Gastrocnemius medialis (tissue), 4 donors: ENCODE results near the gene CAMTA1. TPM values are rescaled to one million over a fixed set of nuclear protein-coding genes. Genes with fewer than 3 reads are reported as not detected.

ENCODE experiments used
- ATAC-seq, 2 donors: fragments of 150-250 bp; one replicate each; pipeline ENCODE4 v1.9.1; 2016
- DNase-seq, 2 donors: peaks; one replicate each; pipeline ENCODE4 v3.0.0-alpha.2; 2019
- H3K27ac ChIP-seq, 4 donors: fragments of 200-600 bp; sonication (generic); 1 replicate in 1 of 4; 2 replicates in 3 of 4; pipeline ENCODE4 v1.5.1; 2016 to 2018; ENCODE audit warnings: mild to moderate bottlenecking in 2 of 4, moderate library complexity in 1 of 4
- H3K27me3 ChIP-seq, 3 donors: fragments of 200-600 bp; sonication (generic) in 2 of 3; 1 replicate in 1 of 3; 2 replicates in 2 of 3; pipeline versions ENCODE4 v1.5.1 to v1.6.0; 2016 to 2019; ENCODE audit warnings: mild to moderate bottlenecking in 1 of 3, moderate library complexity in 1 of 3
- H3K36me3 ChIP-seq, 2 donors: fragments of 200-600 bp; sonication (generic) in 1 of 2; one replicate each; pipeline ENCODE4 v1.5.1; 2017 to 2018
- H3K4me1 ChIP-seq, 2 donors: fragments of 200-600 bp; sonication (generic) in 1 of 2; one replicate each; pipeline ENCODE4 v1.5.1; 2016 to 2017; ENCODE audit warnings: mild to moderate bottlenecking in 2 of 2
- H3K4me3 ChIP-seq, 4 donors: fragments of 200-600 bp; sonication (generic) in 3 of 4; 1 replicate in 1 of 4; 2 replicates in 3 of 4; pipeline ENCODE4 v1.5.1; 2016 to 2019; ENCODE audit warnings: mild to moderate bottlenecking in 2 of 4
- H3K9me3 ChIP-seq, 3 donors: fragments of 200-600 bp; sonication (generic) in 2 of 3; 1 replicate in 1 of 3; 2 replicates in 2 of 3; pipeline ENCODE4 v1.5.1; 2016 to 2019
- POLR2A ChIP-seq, 2 donors: fragments of 450-650 bp; IDR thresholded peaks; one replicate each; pipeline ENCODE4 v1.6.1; 2017; ENCODE audit warnings: antibody characterized with exemption in 2 of 2, mild to moderate bottlenecking in 2 of 2, moderate library complexity in 2 of 2
- in situ Hi-C, 4 donors: fragments of 200-750 bp; cut with MboI; loops; one replicate each; pipeline versions ENCODE4 v1.15.0 to v1.8.0; 2017; ENCODE audit warnings: low sequenced_read_pairs in 4 of 4
- intact Hi-C: fragments of 100-400 bp; cut with DNase I; formaldehyde crosslinking; loops from one replicate; pipeline ENCODE4 v1.15.1; 2023; ENCODE audit warnings: low total_unique reads
- total RNA-seq, 4 donors: library from RNA; depleted of rRNA; stranded (reverse); fragments of >200 nt; gene quantifications; one replicate each; pipeline versions ENCODE4 v1.1.0 to v1.2.3, GENCODE V29; 2016
- TF ChIP-seq, protein P1 (sequence below), 5 experiments: fragments of 450-650 bp in 3 of 5; fragments of 200-600 bp in 2 of 5; sonication (generic) in 2 of 5; IDR thresholded peaks in 4 of 5; conservative IDR thresholded peaks in 1 of 5; 1 replicate in 4 of 5; 2 replicates in 1 of 5; pipeline ENCODE4 v1.5.1; 2016 to 2019; ENCODE audit warnings: antibody characterized with exemption in 5 of 5, mild to moderate bottlenecking in 3 of 5, moderate library complexity in 3 of 5

Gene CAMTA1
- total RNA-seq, 4 donors from 2014 or later: 60.5 to 113 (median 70.4) TPM

- no peak for TF ChIP-seq POLR2A (IDR thresholded peaks at IDR 0.05)
- TF ChIP-seq, protein P1, sequence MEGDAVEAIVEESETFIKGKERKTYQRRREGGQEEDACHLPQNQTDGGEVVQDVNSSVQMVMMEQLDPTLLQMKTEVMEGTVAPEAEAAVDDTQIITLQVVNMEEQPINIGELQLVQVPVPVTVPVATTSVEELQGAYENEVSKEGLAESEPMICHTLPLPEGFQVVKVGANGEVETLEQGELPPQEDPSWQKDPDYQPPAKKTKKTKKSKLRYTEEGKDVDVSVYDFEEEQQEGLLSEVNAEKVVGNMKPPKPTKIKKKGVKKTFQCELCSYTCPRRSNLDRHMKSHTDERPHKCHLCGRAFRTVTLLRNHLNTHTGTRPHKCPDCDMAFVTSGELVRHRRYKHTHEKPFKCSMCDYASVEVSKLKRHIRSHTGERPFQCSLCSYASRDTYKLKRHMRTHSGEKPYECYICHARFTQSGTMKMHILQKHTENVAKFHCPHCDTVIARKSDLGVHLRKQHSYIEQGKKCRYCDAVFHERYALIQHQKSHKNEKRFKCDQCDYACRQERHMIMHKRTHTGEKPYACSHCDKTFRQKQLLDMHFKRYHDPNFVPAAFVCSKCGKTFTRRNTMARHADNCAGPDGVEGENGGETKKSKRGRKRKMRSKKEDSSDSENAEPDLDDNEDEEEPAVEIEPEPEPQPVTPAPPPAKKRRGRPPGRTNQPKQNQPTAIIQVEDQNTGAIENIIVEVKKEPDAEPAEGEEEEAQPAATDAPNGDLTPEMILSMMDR (IDR thresholded peaks at IDR 0.05 in 4 of 5, conservative IDR thresholded peaks at IDR 0.05 in 1 of 5): no peak
- in situ Hi-C loops: no loop called here
- Histone ChIP-seq H3K27me3 (no peaks in the 10 kb centered on the region), H3K36me3 (no peaks in the 10 kb centered on the region), H3K27ac (no peak overlapping the region), H3K4me1 (peaks cover 5 to 7% of the 10 kb centered on the region in 2 donors), H3K9me3 (no peaks in the 10 kb centered on the region), H3K4me3 (no peak overlapping the region)
- ATAC-seq (no peak), DNase-seq (no peak)
- intact Hi-C loops: no loop called here
Observed at GRCh38 chr1:7623842-7624241, 838.6 kb downstream of the CAMTA1 start.

DNA sequence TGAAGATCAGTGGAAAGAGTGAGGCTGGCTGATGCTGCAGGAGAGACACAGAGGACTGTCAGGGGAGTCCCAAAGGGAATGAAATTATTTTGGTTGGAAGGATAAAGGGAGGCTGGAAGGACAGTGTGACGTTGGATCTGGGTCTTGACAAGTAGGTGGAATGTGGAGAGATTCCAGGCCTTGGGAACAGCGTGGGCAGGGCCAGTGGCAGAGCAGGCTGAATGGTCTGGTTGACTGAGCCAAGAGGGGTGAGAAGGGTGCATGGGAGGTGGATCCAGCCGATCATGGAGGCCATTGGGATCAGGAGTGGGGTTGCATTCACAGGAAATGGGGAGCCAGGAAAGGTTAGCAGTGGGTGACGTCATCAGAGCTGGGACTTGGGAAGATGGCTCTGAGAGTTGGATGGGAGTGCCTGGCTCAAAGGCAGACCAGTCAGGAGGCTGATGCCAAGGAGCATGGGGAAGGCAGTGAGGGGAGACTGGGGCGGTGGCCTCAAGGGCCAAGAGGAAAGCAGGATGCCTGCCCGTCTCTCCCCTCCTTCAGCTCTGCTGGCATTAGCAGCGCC, 839.6 kb downstream of the CAMTA1 start:
- DNase-seq (no peak), ATAC-seq (no peak)
- Histone ChIP-seq H3K27me3 (no peaks in the 10 kb centered on the region), H3K36me3 (no peaks in the 10 kb centered on the region), H3K4me3 (no peak overlapping the region), H3K4me1 (peaks cover 5 to 7% of the 10 kb centered on the region in 2 donors), H3K9me3 (no peaks in the 10 kb centered on the region), H3K27ac (no peak overlapping the region)
- intact Hi-C loops (no loop called here), in situ Hi-C loops (loop anchor here (25.0 kb wide), 4 partner anchors 563 to 913 kb away; partner anchors contain the start of gene DNAJC11 (in 1 of the 4))
- TF ChIP-seq, protein P1 (IDR thresholded peaks at IDR 0.05 in 4 of 5, conservative IDR thresholded peaks at IDR 0.05 in 1 of 5): no peak

DNA sequence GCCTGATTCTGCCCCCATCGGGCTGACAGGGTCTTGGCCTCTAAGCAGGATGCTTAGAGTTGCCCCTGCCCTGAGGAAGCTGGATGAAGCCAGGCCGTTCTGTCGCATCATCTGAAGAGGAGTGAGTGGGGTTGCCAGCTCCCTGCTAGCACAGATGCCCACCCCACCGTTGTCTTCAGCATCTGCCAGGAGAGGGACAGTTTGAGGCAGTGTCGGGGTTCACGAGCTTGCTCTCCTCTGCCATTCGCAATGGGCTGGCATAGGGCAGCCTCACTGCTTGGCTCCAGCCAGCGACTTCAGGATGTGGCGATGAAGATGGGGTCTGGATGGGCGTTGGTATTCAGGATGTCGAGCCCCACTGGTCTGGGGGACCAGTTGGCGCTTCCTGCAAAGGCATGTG, 840.1 kb downstream of the CAMTA1 start:
- intact Hi-C loops (no loop called here), in situ Hi-C loops (loop anchor here (25.0 kb wide), 4 partner anchors 563 to 913 kb away; partner anchors contain the start of gene DNAJC11 (in 1 of the 4))
- Histone ChIP-seq H3K4me1 (peaks cover 5 to 7% of the 10 kb centered on the region in 2 donors), H3K4me3 (no peak overlapping the region), H3K27me3 (no peaks in the 10 kb centered on the region), H3K36me3 (no peaks in the 10 kb centered on the region), H3K9me3 (no peaks in the 10 kb centered on the region), H3K27ac (no peak overlapping the region)
- TF ChIP-seq POLR2A (IDR thresholded peaks at IDR 0.05): no peak
- TF ChIP-seq, protein P1 (IDR thresholded peaks at IDR 0.05 in 4 of 5, conservative IDR thresholded peaks at IDR 0.05 in 1 of 5): no peak
- no peak for ATAC-seq
- no peak for DNase-seq

DNA sequence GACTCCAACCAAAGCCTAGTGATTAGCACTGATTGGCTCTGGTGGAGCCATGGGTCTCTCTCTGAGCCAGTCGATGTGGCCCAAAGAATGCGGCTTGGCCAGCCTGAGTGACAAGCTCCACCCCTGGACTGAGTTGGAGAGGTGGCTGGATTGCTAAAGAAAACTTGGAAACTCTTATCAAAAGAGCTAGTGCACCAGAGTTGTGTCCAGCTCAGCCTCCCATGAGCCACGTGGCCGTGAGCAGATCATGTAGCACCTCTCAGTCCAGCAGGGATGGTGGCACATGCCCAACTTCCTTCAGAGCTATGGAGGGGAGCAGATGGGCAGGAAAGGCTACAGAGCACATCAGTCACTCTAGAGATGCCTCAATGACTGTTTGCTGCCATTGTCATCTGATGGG, 843.0 kb downstream of the CAMTA1 start:
- Histone ChIP-seq H3K4me1 (no peaks in the 10 kb centered on the region), H3K27me3 (peaks cover 0 to 5% (median 0%) of the 10 kb centered on the region in 3 donors), H3K9me3 (no peaks in the 10 kb centered on the region), H3K36me3 (no peaks in the 10 kb centered on the region), H3K4me3 (no peak overlapping the region), H3K27ac (no peak overlapping the region)
- intact Hi-C loops: no loop called here
- ATAC-seq (no peak), DNase-seq (no peak)
- no peak for TF ChIP-seq POLR2A (IDR thresholded peaks at IDR 0.05)
- TF ChIP-seq, protein P1 (IDR thresholded peaks at IDR 0.05 in 4 of 5, conservative IDR thresholded peaks at IDR 0.05 in 1 of 5): no peak
- in situ Hi-C loops: loop anchor here (25.0 kb wide), 4 partner anchors 566 to 916 kb away; partner anchors contain the start of gene DNAJC11 (in 1 of the 4)
